ENCODE data around the gene TMIGD2. TPM values are rescaled to one million over a fixed set of nuclear protein-coding genes. Genes with fewer than 3 reads are reported as not detected.

TMIGD2 gene
- total RNA-seq, 1 experiment from 2014 or later: not detected

DNA sequence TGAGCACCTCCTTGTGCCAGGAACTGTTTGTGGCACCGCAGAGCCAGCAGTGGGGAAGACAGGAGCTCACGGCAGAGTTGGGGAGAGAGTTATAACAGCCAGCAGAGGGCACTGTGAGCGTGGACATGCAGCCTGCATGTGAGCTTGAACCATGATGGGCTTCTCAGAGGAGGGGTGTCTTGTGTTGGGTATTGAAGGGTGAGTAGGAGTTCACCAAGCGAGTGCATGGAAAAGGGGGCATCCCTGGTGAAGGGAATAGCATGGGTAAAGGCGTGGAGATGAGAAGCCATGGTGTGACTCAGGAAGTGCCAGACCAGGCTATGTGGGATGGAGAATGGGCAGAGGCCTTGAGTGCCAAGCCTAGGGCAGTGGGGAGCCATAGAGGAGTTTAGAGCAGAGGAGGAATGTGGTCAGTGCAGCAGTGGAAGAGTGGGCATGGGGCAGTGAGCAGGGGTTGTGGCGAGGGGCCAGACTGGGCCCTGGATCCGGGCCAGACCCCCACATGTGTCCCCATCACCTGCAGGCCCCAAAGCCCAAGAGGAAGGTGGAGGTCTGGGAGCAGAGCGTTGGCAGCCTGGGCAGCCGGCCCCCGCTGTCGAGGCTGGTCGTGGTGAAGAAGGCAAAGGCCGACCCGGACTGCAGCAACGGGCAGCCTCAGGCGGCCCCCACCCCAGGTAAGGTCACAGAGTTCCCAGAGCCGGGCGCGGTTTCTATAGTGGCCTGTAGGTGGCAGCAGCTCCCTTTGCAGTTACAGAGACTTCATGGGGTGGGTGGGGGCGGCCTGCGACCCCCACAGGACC is 34.9 kb downstream of the TMIGD2 start:
- ChIA-PET POLR2A (no interaction called here), CTCF (interaction anchor here (0.6 to 1.7 kb wide), 12 partner anchors 17 to 1051 kb away, joined by 3 to 15 read pairs (median 4); partner anchors contain the start of genes MPND, STAP2 and YJU2)
- TF ChIP-seq, protein P1, sequence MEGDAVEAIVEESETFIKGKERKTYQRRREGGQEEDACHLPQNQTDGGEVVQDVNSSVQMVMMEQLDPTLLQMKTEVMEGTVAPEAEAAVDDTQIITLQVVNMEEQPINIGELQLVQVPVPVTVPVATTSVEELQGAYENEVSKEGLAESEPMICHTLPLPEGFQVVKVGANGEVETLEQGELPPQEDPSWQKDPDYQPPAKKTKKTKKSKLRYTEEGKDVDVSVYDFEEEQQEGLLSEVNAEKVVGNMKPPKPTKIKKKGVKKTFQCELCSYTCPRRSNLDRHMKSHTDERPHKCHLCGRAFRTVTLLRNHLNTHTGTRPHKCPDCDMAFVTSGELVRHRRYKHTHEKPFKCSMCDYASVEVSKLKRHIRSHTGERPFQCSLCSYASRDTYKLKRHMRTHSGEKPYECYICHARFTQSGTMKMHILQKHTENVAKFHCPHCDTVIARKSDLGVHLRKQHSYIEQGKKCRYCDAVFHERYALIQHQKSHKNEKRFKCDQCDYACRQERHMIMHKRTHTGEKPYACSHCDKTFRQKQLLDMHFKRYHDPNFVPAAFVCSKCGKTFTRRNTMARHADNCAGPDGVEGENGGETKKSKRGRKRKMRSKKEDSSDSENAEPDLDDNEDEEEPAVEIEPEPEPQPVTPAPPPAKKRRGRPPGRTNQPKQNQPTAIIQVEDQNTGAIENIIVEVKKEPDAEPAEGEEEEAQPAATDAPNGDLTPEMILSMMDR (IDR thresholded peaks at IDR 0.05): peak; percentile 86
- no peak for TF ChIP-seq SIN3A (IDR thresholded peaks at IDR 0.05; ENCODE audit: borderline replicate concordance, insufficient read depth, low read depth, low read length)
- TF ChIP-seq, protein P2, sequence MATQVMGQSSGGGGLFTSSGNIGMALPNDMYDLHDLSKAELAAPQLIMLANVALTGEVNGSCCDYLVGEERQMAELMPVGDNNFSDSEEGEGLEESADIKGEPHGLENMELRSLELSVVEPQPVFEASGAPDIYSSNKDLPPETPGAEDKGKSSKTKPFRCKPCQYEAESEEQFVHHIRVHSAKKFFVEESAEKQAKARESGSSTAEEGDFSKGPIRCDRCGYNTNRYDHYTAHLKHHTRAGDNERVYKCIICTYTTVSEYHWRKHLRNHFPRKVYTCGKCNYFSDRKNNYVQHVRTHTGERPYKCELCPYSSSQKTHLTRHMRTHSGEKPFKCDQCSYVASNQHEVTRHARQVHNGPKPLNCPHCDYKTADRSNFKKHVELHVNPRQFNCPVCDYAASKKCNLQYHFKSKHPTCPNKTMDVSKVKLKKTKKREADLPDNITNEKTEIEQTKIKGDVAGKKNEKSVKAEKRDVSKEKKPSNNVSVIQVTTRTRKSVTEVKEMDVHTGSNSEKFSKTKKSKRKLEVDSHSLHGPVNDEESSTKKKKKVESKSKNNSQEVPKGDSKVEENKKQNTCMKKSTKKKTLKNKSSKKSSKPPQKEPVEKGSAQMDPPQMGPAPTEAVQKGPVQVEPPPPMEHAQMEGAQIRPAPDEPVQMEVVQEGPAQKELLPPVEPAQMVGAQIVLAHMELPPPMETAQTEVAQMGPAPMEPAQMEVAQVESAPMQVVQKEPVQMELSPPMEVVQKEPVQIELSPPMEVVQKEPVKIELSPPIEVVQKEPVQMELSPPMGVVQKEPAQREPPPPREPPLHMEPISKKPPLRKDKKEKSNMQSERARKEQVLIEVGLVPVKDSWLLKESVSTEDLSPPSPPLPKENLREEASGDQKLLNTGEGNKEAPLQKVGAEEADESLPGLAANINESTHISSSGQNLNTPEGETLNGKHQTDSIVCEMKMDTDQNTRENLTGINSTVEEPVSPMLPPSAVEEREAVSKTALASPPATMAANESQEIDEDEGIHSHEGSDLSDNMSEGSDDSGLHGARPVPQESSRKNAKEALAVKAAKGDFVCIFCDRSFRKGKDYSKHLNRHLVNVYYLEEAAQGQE (IDR thresholded peaks at IDR 0.05; ENCODE audit: insufficient read depth in 1 of 2, low read depth in 2 of 2, low read length in 1 of 2): 0 out of 4 replicates have a peak, but pooled peaks of 1 of the 2 experiments have one; percentile 11
- Histone ChIP-seq H3K4me3 (ENCODE audit: low read depth in 2 of 2, low read length in 2 of 2) (no peak overlapping the region), H3K36me3 (ENCODE audit: control insufficient read depth, insufficient read depth, low read length) (no peaks in the 10 kb centered on the region), H3K4me1 (ENCODE audit: control insufficient read depth, insufficient read depth, low read length) (no peaks in the 10 kb centered on the region), H3K27ac (ENCODE audit: low read length) (no peak overlapping the region), H3K27me3 (ENCODE audit: control insufficient read depth, insufficient read depth, low read length) (no peaks in the 10 kb centered on the region), H3K9me3 (ENCODE audit: control insufficient read depth, insufficient read depth, low read depth, low read length) (no peaks in the 10 kb centered on the region)
- DNase-seq (ENCODE audit: low read depth, low spot score): peak; percentile 58
- intact Hi-C loops (cut with micrococcal nuclease; ENCODE audit: unreplicated experiment): loop anchor here (2.0 kb wide), 1 partner anchor 84 kb away; no protein-coding TSS in a partner anchor
- no TSS peak for BruUV-seq (replicated peaks)
- in situ Hi-C loops (cut with HindIII; ENCODE audit: low pct_unique_long_range_greater_than_20kb, low sequenced_read_pairs): no loop called here
- ATAC-seq: peak; percentile 95

GRCh38 chr19:4266253-4267000 is 35.8 kb downstream of the TMIGD2 start:
- BruUV-seq (replicated peaks): no TSS peak
- Histone ChIP-seq H3K9me3 (ENCODE audit: control insufficient read depth, insufficient read depth, low read depth, low read length) (no peaks in the 10 kb centered on the region), H3K36me3 (ENCODE audit: control insufficient read depth, insufficient read depth, low read length) (no peaks in the 10 kb centered on the region), H3K27me3 (ENCODE audit: control insufficient read depth, insufficient read depth, low read length) (no peaks in the 10 kb centered on the region), H3K4me3 (ENCODE audit: low read depth in 2 of 2, low read length in 2 of 2) (no peak overlapping the region), H3K27ac (ENCODE audit: low read length) (no peak overlapping the region), H3K4me1 (ENCODE audit: control insufficient read depth, insufficient read depth, low read length) (no peaks in the 10 kb centered on the region)
- TF ChIP-seq TCF7L2 (IDR thresholded peaks at IDR 0.05; ENCODE audit: low read depth, low read length) (no peak), POLR2AphosphoS5 (IDR thresholded peaks at IDR 0.05; ENCODE audit: low read depth, low read length) (no peak), SIN3A (IDR thresholded peaks at IDR 0.05; ENCODE audit: borderline replicate concordance, insufficient read depth, low read depth, low read length) (no peak)
- TF ChIP-seq, protein P2 (IDR thresholded peaks at IDR 0.05; ENCODE audit: insufficient read depth in 1 of 2, low read depth in 2 of 2, low read length in 1 of 2): no peak
- TF ChIP-seq, protein P1 (IDR thresholded peaks at IDR 0.05): no peak
- DNase-seq (ENCODE audit: low read depth, low spot score): no peak
- ChIA-PET POLR2A (no interaction called here), CTCF (interaction anchor here (0.7 to 1.7 kb wide), 6 partner anchors 33 to 1052 kb away, joined by 3 to 15 read pairs (median 4); partner anchors contain the start of gene STAP2)
- intact Hi-C loops (cut with micrococcal nuclease; ENCODE audit: unreplicated experiment): loop anchor here (2.0 kb wide), 1 partner anchor 84 kb away; no protein-coding TSS in a partner anchor
- in situ Hi-C loops (cut with HindIII; ENCODE audit: low pct_unique_long_range_greater_than_20kb, low sequenced_read_pairs): no loop called here
- no peak for ATAC-seq
